Adrenal gland (tissue), 12 donors: Measurements from ENCODE around the gene STK17A. TPM values are rescaled to one million over a fixed set of nuclear protein-coding genes. Genes with fewer than 3 reads are reported as not detected.

Experiments
- DNase-seq, 7 donors: peaks; one replicate each; pipeline ENCODE4 v3.0.0-alpha.2; 2019 to 2020
- H3K27ac ChIP-seq, 5 donors: fragments of 200-600 bp; sonication (generic) in 4 of 5; 1 replicate in 3 of 5; 2 replicates in 2 of 5; pipeline versions ENCODE4 v1.5.1 to v1.8.0; 2016 to 2020; ENCODE audit warnings: mild to moderate bottlenecking in 1 of 5
- H3K27me3 ChIP-seq: fragments of 200-600 bp; 2 replicates; pipeline ENCODE4 v1.8.0; 2021
- H3K36me3 ChIP-seq, 2 donors: fragments of 200-600 bp; replicated peaks in 1 of 2; 1 replicate in 1 of 2; 2 replicates in 1 of 2; pipeline versions ENCODE4 v1.5.1 to v1.8.0; 2018 to 2022
- H3K4me1 ChIP-seq, 2 donors: fragments of 200-600 bp; replicated peaks in 1 of 2; 1 replicate in 1 of 2; 2 replicates in 1 of 2; pipeline versions ENCODE4 v1.5.1 to v1.8.0; 2018 to 2021
- H3K4me3 ChIP-seq, 4 donors: fragments of 200-600 bp; sonication (generic) in 3 of 4; one replicate each; pipeline ENCODE4 v1.5.1; 2016 to 2018
- H3K9me3 ChIP-seq, 3 donors: fragments of 200-600 bp; sonication (generic) in 1 of 3; replicated peaks in 1 of 3; 1 replicate in 2 of 3; 2 replicates in 1 of 3; pipeline versions ENCODE4 v1.5.1 to v1.8.0; 2016 to 2021
- CTCF ChIP-seq, 6 experiments: fragments of 450-650 bp in 4 of 6; fragments of 200-600 bp in 2 of 6; sonication (generic) in 1 of 6; IDR thresholded peaks; 1 replicate in 5 of 6; 2 replicates in 1 of 6; pipeline versions ENCODE4 v1.5.1 to v1.8.0; 2016 to 2021; ENCODE audit warnings: antibody characterized with exemption in 6 of 6, mild to moderate bottlenecking in 2 of 6, moderate library complexity in 1 of 6
- POLR2A ChIP-seq, 2 donors: fragments of 450-650 bp; IDR thresholded peaks; one replicate each; pipeline ENCODE4 v1.6.1; 2017; ENCODE audit warnings: antibody characterized with exemption in 2 of 2, mild to moderate bottlenecking in 2 of 2, moderate library complexity in 1 of 2
- WGBS, 4 donors: extraction: QIAGEN DNeasy Blood & Tissue Kit in 2 of 4; methylation state at CpG; one replicate each; pipeline versions ENCODE4 v1.1.5 to v1.1.7; 2013 to 2017; 5-methylcytosine and 5-hydroxymethylcytosine counted together
- intact Hi-C, 2 donors: fragments of 100-400 bp; cut with DNase I; formaldehyde crosslinking; loops; one replicate each; pipeline versions ENCODE4 v1.14.1 to v1.15.0; 2022 to 2023
- polyA plus RNA-seq, 3 donors: library from polyadenylated mRNA; stranded (reverse); fragments of 200-250 nt in 2 of 3; fragments of 350-450 nt in 1 of 3; fragmentation: Illumina TruSeq in 1 of 3; extraction: RNeasy Lipid Tissue Mini Kit (QIAGEN cat#74804) in 1 of 3; gene quantifications; one replicate each; pipeline ENCODE4 v1.2.3, GENCODE V29; 2013 to 2014
- total RNA-seq, 9 donors: library from RNA; depleted of rRNA in 4 of 9; stranded (reverse); fragments of >200 nt in 4 of 9; fragments of 120-200 nt in 1 of 9; fragmentation: NEBNext Ultra II Directional in 1 of 9; extraction: Animal tissue kit (Norgen Biotek cat#: 25700) in 1 of 9; gene quantifications; one replicate each; pipeline versions ENCODE4 v1.1.0 to v1.2.4, GENCODE V29; 2013 to 2023
- donor health status: healthy with polysubstance abuse.
- donor health status: Bipolar disorder and iron deficiency.
- donor health status: DM: yes; HTN: yes; CAD: no.
- donor health status: DM: no; HTN: no; CAD: no.
- donor health status: DM: no; HTN: no; CAD: no.
- donor health status: DM: yes; HTN: yes; CAD: no.

The STK17A gene
- total and polyA plus RNA-seq, 12 donors: 7.8 to 46.0 (median 26.2) TPM

DNA sequence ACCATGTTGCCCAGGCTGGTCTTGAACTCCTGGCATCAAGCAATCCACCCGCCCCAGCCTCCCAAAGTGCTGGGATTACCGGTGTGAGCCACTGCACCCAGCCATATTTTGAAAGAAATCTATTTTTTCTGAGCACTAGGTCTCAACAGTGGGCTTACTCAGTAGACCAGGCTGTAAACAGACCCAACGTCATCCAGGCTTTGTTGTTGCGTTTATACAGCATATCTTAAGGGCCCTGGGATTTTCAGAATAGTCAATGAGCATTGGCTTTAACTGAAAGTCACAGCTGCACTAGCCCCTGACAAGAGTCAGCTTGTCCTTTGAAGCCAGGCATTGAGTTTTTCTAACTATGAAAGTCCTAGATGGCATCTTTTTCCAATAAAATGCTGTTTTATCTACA is 49.8 kb downstream of the STK17A start:
- H3K27ac ChIP-seq: no peak overlapping the region
- intact Hi-C loops: no loop called here
- H3K4me3 ChIP-seq: no peak overlapping the region
- H3K27me3 ChIP-seq: no peaks in the 10 kb centered on the region
- WGBS, 4 donors: 95 to 99% (median 97%) methylated on average over 4 of the region's 4 CpGs
- TF ChIP-seq CTCF (IDR thresholded peaks at IDR 0.05): no peak
- TF ChIP-seq POLR2A (IDR thresholded peaks at IDR 0.05): no peak
- no peak for DNase-seq
- H3K36me3 ChIP-seq: peaks cover 0 to 15% of the 10 kb centered on the region in 2 donors
- no peaks in the 10 kb centered on the region for H3K9me3 ChIP-seq
- no peaks in the 10 kb centered on the region for H3K4me1 ChIP-seq

DNA sequence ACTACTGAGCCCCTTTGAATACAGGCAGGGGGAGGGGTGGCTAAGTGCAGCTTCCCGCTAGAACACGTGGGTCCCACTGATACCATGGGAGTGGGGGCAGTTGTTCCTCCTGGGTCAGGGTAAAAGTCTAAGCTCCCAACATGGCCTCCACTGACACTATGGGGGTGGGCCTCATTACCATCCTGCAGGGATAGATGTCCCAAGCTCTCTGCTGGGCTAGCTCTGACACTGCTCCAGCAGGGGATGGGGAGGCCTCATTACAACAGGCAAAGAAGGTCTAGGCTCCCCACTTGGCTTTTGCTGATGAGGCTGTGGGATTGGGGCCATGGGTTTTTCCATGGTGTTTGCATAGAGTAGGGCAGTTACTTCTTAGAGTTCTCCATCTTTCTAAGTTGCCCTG is 51.5 kb downstream of the STK17A start:
- TF ChIP-seq CTCF (IDR thresholded peaks at IDR 0.05) (no peak), POLR2A (IDR thresholded peaks at IDR 0.05) (no peak)
- DNase-seq: no peak
- 94 to 100% (median 97%) methylated on average over 2 of the region's 2 CpGs for WGBS, 4 donors
- Histone ChIP-seq H3K4me1 (peaks cover 1 to 8% of the 10 kb centered on the region in 2 donors), H3K36me3 (peaks cover 0 to 18% of the 10 kb centered on the region in 2 donors), H3K27me3 (no peaks in the 10 kb centered on the region), H3K27ac (no peak overlapping the region), H3K9me3 (no peaks in the 10 kb centered on the region), H3K4me3 (no peak overlapping the region)
- intact Hi-C loops: no loop called here

- H3K9me3 ChIP-seq: no peaks in the 10 kb centered on the region
- no peak for DNase-seq
- H3K4me3 ChIP-seq: no peak overlapping the region
- no peak for TF ChIP-seq CTCF (IDR thresholded peaks at IDR 0.05)
- no peak for TF ChIP-seq POLR2A (IDR thresholded peaks at IDR 0.05)
- peaks cover 0 to 18% of the 10 kb centered on the region in 2 donors for H3K36me3 ChIP-seq
- H3K27ac ChIP-seq: no peak overlapping the region
- intact Hi-C loops: no loop called here
- WGBS, 4 donors: 83 to 88% (median 86%) methylated on average over 6 of the region's 6 CpGs
- H3K4me1 ChIP-seq: peaks cover 15 to 23% of the 10 kb centered on the region in 2 donors
- no peaks in the 10 kb centered on the region for H3K27me3 ChIP-seq
Measured at GRCh38 chr7:43636093-43636492, 53.2 kb downstream of the STK17A start.

DNA sequence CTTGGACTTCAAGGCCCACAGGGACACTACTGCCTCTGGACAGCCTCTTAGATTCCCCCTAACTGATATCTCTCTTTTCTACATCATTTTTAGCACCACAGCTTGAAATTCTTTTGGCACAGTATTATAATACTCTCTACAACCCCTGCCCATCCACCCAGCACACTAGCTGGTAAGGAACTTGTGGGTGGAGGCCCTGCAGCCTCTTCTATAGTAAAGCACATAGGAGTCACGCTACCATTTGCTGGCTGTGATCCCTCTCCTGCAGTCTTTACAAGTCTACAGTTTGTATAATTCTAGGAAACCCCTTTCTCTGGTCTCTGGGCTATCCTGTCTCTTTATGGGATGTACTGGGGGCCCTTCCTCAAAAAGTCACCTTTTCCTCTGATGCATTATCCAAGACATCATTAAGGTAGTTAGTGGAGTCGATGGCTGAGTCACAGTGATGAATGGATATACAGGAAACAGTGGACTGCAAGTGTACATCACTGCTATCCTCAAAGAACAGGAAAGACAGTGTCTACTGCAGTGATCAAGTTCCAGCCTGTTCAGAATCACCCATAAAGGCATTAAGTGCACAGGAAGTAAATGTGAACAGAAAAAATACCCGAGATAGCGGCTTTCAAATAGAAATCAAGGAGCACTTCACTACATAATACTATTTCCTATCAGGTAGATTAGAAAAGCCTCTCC is 54.4 kb downstream of the STK17A start:
- no peak overlapping the region for H3K27ac ChIP-seq
- TF ChIP-seq CTCF (IDR thresholded peaks at IDR 0.05) (no peak), POLR2A (IDR thresholded peaks at IDR 0.05) (no peak)
- H3K4me3 ChIP-seq: no peak overlapping the region
- H3K36me3 ChIP-seq: peaks cover 0 to 18% of the 10 kb centered on the region in 2 donors
- H3K9me3 ChIP-seq: no peaks in the 10 kb centered on the region
- intact Hi-C loops: no loop called here
- no peak for DNase-seq
- H3K4me1 ChIP-seq: peaks cover 15 to 23% of the 10 kb centered on the region in 2 donors
- WGBS, 4 donors: 66 to 73% (median 70%) methylated on average over 4 of the region's 4 CpGs
- H3K27me3 ChIP-seq: no peaks in the 10 kb centered on the region
